BLaER1 treated with 17β-estradiol and CSF1 and Interleukin-3, amounts not matched to agents 10 nM and 100 nM (cell line): ENCODE results near the gene DISP2.
A peak's percentile ranks its signal among the peaks of the same experiment; 100 is the strongest.

Experiments used
- H3K27ac ChIP-seq, 11 experiments: shearing (Covaris generic); formaldehyde crosslinking; 2 replicates each; pipeline ENCODE4 v1.8.1; 2022
- H3K27me3 ChIP-seq, 11 experiments: shearing (Covaris generic); formaldehyde crosslinking; 2 replicates each; pipeline ENCODE4 v1.8.1; 2022
- H3K36me3 ChIP-seq, 11 experiments: shearing (Covaris generic); formaldehyde crosslinking; 2 replicates each; pipeline ENCODE4 v1.8.1; 2022
- H3K4me1 ChIP-seq, 10 experiments: shearing (Covaris generic); formaldehyde crosslinking; 2 replicates each; pipeline ENCODE4 v1.8.1; 2022
- H3K4me2 ChIP-seq, 11 experiments: shearing (Covaris generic); formaldehyde crosslinking; 2 replicates each; pipeline ENCODE4 v1.8.1; 2022
- H3K4me3 ChIP-seq, 10 experiments: shearing (Covaris generic); formaldehyde crosslinking; 2 replicates each; pipeline ENCODE4 v1.8.1; 2022
- H3K9ac ChIP-seq, 11 experiments: shearing (Covaris generic); formaldehyde crosslinking; 2 replicates each; pipeline ENCODE4 v1.8.1; 2022
- H3K9me3 ChIP-seq, 11 experiments: shearing (Covaris generic); formaldehyde crosslinking; replicated peaks in 1 of 11; 2 replicates each; pipeline ENCODE4 v1.8.1; 2022
- H4K20me1 ChIP-seq, 11 experiments: shearing (Covaris generic); formaldehyde crosslinking; 2 replicates each; pipeline ENCODE4 v1.8.1; 2022
- Cebpa-rat ChIP-seq, 11 experiments: shearing (Covaris generic); IDR thresholded peaks; 2 replicates each; pipeline ENCODE4 v1.8.1; 2022

Gene DISP2

GRCh38 chr15:40330368-40330836 is 27.6 kb upstream of the DISP2 start:
- peak overlapping the region; percentile 64 to 98 (median 95) for H3K4me2 ChIP-seq
- H3K9ac ChIP-seq: peak overlapping the region in 2 of 11 experiments; percentile 28 to 30; a peak in 5 of 22 replicates
- H4K20me1 ChIP-seq: peaks cover 0 to 11% (median 0%) of the 10 kb centered on the region in 11 experiments; a peak in 7 of 22 replicates
- H3K27ac ChIP-seq: peak overlapping the region in 4 of 11 experiments; percentile 6 to 40 (median 30); a peak in 5 of 22 replicates
- H3K27me3 ChIP-seq: peaks cover 0 to 27% (median 20%) of the 10 kb centered on the region in 11 experiments; a peak in 18 of 22 replicates
- H3K4me1 ChIP-seq: peaks cover 86 to 100% (median 96%) of the 10 kb centered on the region in 10 experiments
- no peaks in the 10 kb centered on the region for H3K9me3 ChIP-seq
- H3K4me3 ChIP-seq: no peak overlapping the region
- TF ChIP-seq Cebpa-rat (IDR thresholded peaks at IDR 0.05): no peak
- H3K36me3 ChIP-seq: peaks cover 0 to 43% (median 6%) of the 10 kb centered on the region in 11 experiments; a peak in 9 of 22 replicates

- H4K20me1 ChIP-seq: peaks cover 0 to 4% (median 0%) of the 10 kb centered on the region in 11 experiments; a peak in 2 of 22 replicates
- peak overlapping the region; percentile 64 to 98 (median 95) for H3K4me2 ChIP-seq
- peak overlapping the region in 1 of 11 experiments; percentile 30; a peak in 1 of 22 replicates for H3K9ac ChIP-seq
- H3K27me3 ChIP-seq: peaks cover 0 to 20% (median 13%) of the 10 kb centered on the region in 11 experiments; a peak in 13 of 22 replicates
- peak overlapping the region in 2 of 11 experiments; percentile 31 to 40; a peak in 2 of 22 replicates for H3K27ac ChIP-seq
- H3K36me3 ChIP-seq: peaks cover 0 to 47% (median 5%) of the 10 kb centered on the region in 11 experiments; a peak in 9 of 22 replicates
- H3K9me3 ChIP-seq: no peaks in the 10 kb centered on the region
- H3K4me3 ChIP-seq: no peak overlapping the region
- TF ChIP-seq Cebpa-rat (IDR thresholded peaks at IDR 0.05): no peak
- peaks cover 89 to 100% (median 96%) of the 10 kb centered on the region in 10 experiments for H3K4me1 ChIP-seq
These were observed 27.0 kb upstream of the DISP2 start for GRCh38 chr15:40331026-40331425.

GRCh38 chr15:40331637-40332036 is 26.4 kb upstream of the DISP2 start:
- Histone ChIP-seq H3K36me3 (peaks cover 0 to 47% (median 0%) of the 10 kb centered on the region in 11 experiments; a peak in 9 of 22 replicates), H3K27ac (peak overlapping the region in 1 of 11 experiments; percentile 95; a peak in 1 of 22 replicates), H3K4me3 (no peak overlapping the region; a peak in 1 of 20 replicates), H3K27me3 (peaks cover 0 to 14% (median 10%) of the 10 kb centered on the region in 11 experiments; a peak in 10 of 22 replicates), H3K9ac (no peak overlapping the region), H4K20me1 (peaks cover 0 to 4% (median 0%) of the 10 kb centered on the region in 11 experiments; a peak in 2 of 22 replicates), H3K4me2 (peak overlapping the region; percentile 26 to 98 (median 95); a peak in 21 of 22 replicates), H3K4me1 (peaks cover 93 to 100% (median 98%) of the 10 kb centered on the region in 10 experiments), H3K9me3 (no peaks in the 10 kb centered on the region)
- no peak for TF ChIP-seq Cebpa-rat (IDR thresholded peaks at IDR 0.05)

GRCh38 chr15:40332113-40332781 is 25.8 kb upstream of the DISP2 start:
- no peaks in the 10 kb centered on the region for H3K9me3 ChIP-seq
- no peak for TF ChIP-seq Cebpa-rat (IDR thresholded peaks at IDR 0.05)
- H3K36me3 ChIP-seq: peaks cover 0 to 40% (median 0%) of the 10 kb centered on the region in 11 experiments; a peak in 7 of 22 replicates
- H3K4me2 ChIP-seq: peak overlapping the region; percentile 82 to 98 (median 95)
- H3K4me1 ChIP-seq: peaks cover 93 to 100% (median 98%) of the 10 kb centered on the region in 10 experiments
- H3K27ac ChIP-seq: peak overlapping the region in 3 of 11 experiments; percentile 86 to 95 (median 90); a peak in 5 of 22 replicates
- no peak overlapping the region for H3K9ac ChIP-seq
- H3K27me3 ChIP-seq: peaks cover 0 to 8% (median 4%) of the 10 kb centered on the region in 11 experiments; a peak in 6 of 22 replicates
- H4K20me1 ChIP-seq: peaks cover 0 to 4% (median 0%) of the 10 kb centered on the region in 11 experiments; a peak in 2 of 22 replicates
- no peak overlapping the region; a peak in 1 of 20 replicates for H3K4me3 ChIP-seq

GRCh38 chr15:40333922-40334492 is 24.0 kb upstream of the DISP2 start:
- Histone ChIP-seq H3K9ac (peak overlapping the region; percentile 52 to 90 (median 69)), H4K20me1 (no peaks in the 10 kb centered on the region), H3K4me2 (peak overlapping the region; percentile 82 to 98 (median 95)), H3K27me3 (no peaks in the 10 kb centered on the region), H3K27ac (peak overlapping the region; percentile 60 to 95 (median 80)), H3K36me3 (peaks cover 0 to 38% (median 0%) of the 10 kb centered on the region in 11 experiments; a peak in 4 of 22 replicates), H3K4me3 (peak overlapping the region in 9 of 10 experiments; percentile 1 to 56 (median 35); a peak in 11 of 20 replicates), H3K9me3 (no peaks in the 10 kb centered on the region), H3K4me1 (peaks cover 94 to 100% (median 98%) of the 10 kb centered on the region in 10 experiments)
- no peak for TF ChIP-seq Cebpa-rat (IDR thresholded peaks at IDR 0.05)

GRCh38 chr15:40334541-40334940 is 23.5 kb upstream of the DISP2 start:
- Histone ChIP-seq H3K9ac (peak overlapping the region; percentile 52 to 80 (median 69)), H4K20me1 (no peaks in the 10 kb centered on the region), H3K4me1 (peaks cover 98 to 100% (median 100%) of the 10 kb centered on the region in 10 experiments), H3K27ac (peak overlapping the region; percentile 60 to 90 (median 80)), H3K27me3 (no peaks in the 10 kb centered on the region), H3K4me3 (peak overlapping the region in 3 of 10 experiments; percentile 4 to 43 (median 6); a peak in 5 of 20 replicates), H3K36me3 (peaks cover 0 to 36% (median 0%) of the 10 kb centered on the region in 11 experiments; a peak in 4 of 22 replicates), H3K9me3 (no peaks in the 10 kb centered on the region), H3K4me2 (peak overlapping the region; percentile 82 to 98 (median 95))
- TF ChIP-seq Cebpa-rat (IDR thresholded peaks at IDR 0.05): no peak

- Histone ChIP-seq H3K4me1 (peaks cover 98 to 100% (median 100%) of the 10 kb centered on the region in 10 experiments), H3K27me3 (no peaks in the 10 kb centered on the region), H3K9ac (peak overlapping the region; percentile 52 to 80 (median 69); a peak in 21 of 22 replicates), H3K4me3 (peak overlapping the region in 2 of 10 experiments; percentile 6 to 43; a peak in 5 of 20 replicates), H3K27ac (peak overlapping the region; percentile 60 to 90 (median 80)), H3K36me3 (peaks cover 0 to 33% (median 0%) of the 10 kb centered on the region in 11 experiments; a peak in 4 of 22 replicates), H3K4me2 (peak overlapping the region; percentile 82 to 98 (median 95)), H4K20me1 (no peaks in the 10 kb centered on the region), H3K9me3 (no peaks in the 10 kb centered on the region)
- TF ChIP-seq Cebpa-rat (IDR thresholded peaks at IDR 0.05): no peak; a peak in 1 of 22 replicates
These were observed 22.9 kb upstream of the DISP2 start for GRCh38 chr15:40334941-40335795.
